Activated CD8-positive, alpha-beta memory T cell treated with anti-CD3 and anti-CD28 coated beads for 24 hours (primary cell): ENCODE data around the gene NFATC1.

Experiments
- DNase-seq: peaks from one replicate; pipeline ENCODE4 v3.0.0-alpha.2; 2020

Gene NFATC1

GRCh38 chr18:79578396-79579260, 182.9 kb downstream of the NFATC1 start:
- no peak for DNase-seq
